OCI-LY1 (cell line): Measurements from ENCODE around the gene FST.
A peak's percentile ranks its signal among the peaks of the same experiment; 100 is the strongest.

Experiments used
- H2AFZ ChIP-seq: fragments of 200-600 bp; sonication (generic), shearing (Covaris generic); 2 replicates; pipeline ENCODE4 v1.6.0; 2014; ENCODE audit warnings: antibody characterized with exemption, mild to moderate bottlenecking, low read length
- H3F3A ChIP-seq: fragments of 200-600 bp; sonication (generic), shearing (Covaris generic); 2 replicates; pipeline ENCODE4 v1.6.0; 2014; ENCODE audit warnings: mild to moderate bottlenecking, antibody characterized with exemption, low read length, moderate library complexity; ENCODE audit not compliant: insufficient read depth
- H3K27ac ChIP-seq: fragments of 200-600 bp; sonication (generic); 2 replicates; pipeline ENCODE4 v1.5.1; 2014; ENCODE audit warnings: low read length, mixed run types, mild to moderate bottlenecking, low read depth; ENCODE audit not compliant: poor library complexity, severe bottlenecking
- H3K27me3 ChIP-seq: fragments of 200-600 bp; sonication (generic); 2 replicates; pipeline ENCODE4 v1.6.0; 2014; ENCODE audit warnings: antibody characterized with exemption, mild to moderate bottlenecking, low read length, moderate library complexity; ENCODE audit not compliant: insufficient read depth
- H3K36me3 ChIP-seq: fragments of 200-600 bp; sonication (generic); 2 replicates; pipeline ENCODE4 v1.6.1; 2014; ENCODE audit warnings: mild to moderate bottlenecking, antibody characterized with exemption, low read length, moderate library complexity, mixed read lengths; ENCODE audit not compliant: insufficient read depth
- H3K4me1 ChIP-seq: fragments of 200-600 bp; sonication (generic); 2 replicates; pipeline ENCODE4 v1.5.1; 2014; ENCODE audit warnings: mild to moderate bottlenecking, low read length, moderate library complexity; ENCODE audit not compliant: insufficient read depth, severe bottlenecking
- H3K4me2 ChIP-seq: fragments of 200-600 bp; sonication (generic), shearing (Covaris generic); 2 replicates; pipeline ENCODE4 v1.6.1; 2014; ENCODE audit warnings: low read length
- H3K4me3 ChIP-seq: fragments of 200-600 bp; sonication (generic); 2 replicates; pipeline ENCODE4 v1.5.1; 2014; ENCODE audit warnings: low read length, low read depth, mild to moderate bottlenecking, mixed read lengths; ENCODE audit not compliant: poor library complexity, severe bottlenecking
- H3K79me2 ChIP-seq: fragments of 200-600 bp; shearing (Covaris generic); 2 replicates; pipeline ENCODE4 v1.6.1; 2016; ENCODE audit warnings: mixed run types, low read length, mixed read lengths; ENCODE audit not compliant: insufficient read depth
- H3K9ac ChIP-seq: fragments of 200-600 bp; sonication (generic), shearing (Covaris generic); 2 replicates; pipeline ENCODE4 v1.6.1; 2014; ENCODE audit warnings: mild to moderate bottlenecking, low read length, mixed read lengths
- H3K9me2 ChIP-seq: fragments of 200-600 bp; sonication (generic), shearing (Covaris generic); 2 replicates; pipeline ENCODE4 v1.6.1; 2014; ENCODE audit warnings: low read depth, mild to moderate bottlenecking, low read length, mixed read lengths
- H3K9me3 ChIP-seq: fragments of 200-600 bp; shearing (Covaris generic); 2 replicates; pipeline ENCODE4 v1.6.1; 2014; ENCODE audit warnings: low read length, mixed read lengths
- H4K20me1 ChIP-seq: fragments of 200-600 bp; sonication (generic), shearing (Covaris generic); 2 replicates; pipeline ENCODE4 v1.6.0; 2016; ENCODE audit warnings: mild to moderate bottlenecking, low read length; ENCODE audit not compliant: insufficient read depth
- CTCF ChIP-seq: fragments of 200-600 bp; sonication (generic), shearing (Covaris generic); IDR thresholded peaks from 2 replicates; pipeline ENCODE4 v1.5.1; 2017; ENCODE audit warnings: mild to moderate bottlenecking, antibody characterized with exemption, low read length, moderate library complexity, mixed read lengths
- EZH2 ChIP-seq: fragments of 200-600 bp; sonication (generic), shearing (Covaris generic); IDR thresholded peaks from 2 replicates; pipeline ENCODE4 v1.8.0; 2017; ENCODE audit warnings: borderline replicate concordance, mixed run types, mild to moderate bottlenecking, antibody characterized with exemption, low read length, moderate library complexity, mixed read lengths

The FST gene

GRCh38 chr5:53479045-53479589 lies 1.3 kb upstream of the FST start:
- Histone ChIP-seq H2AFZ (no peak overlapping the region), H4K20me1 (no peaks in the 10 kb centered on the region), H3K9ac (no peak overlapping the region), H3K27me3 (no peaks in the 10 kb centered on the region), H3K4me2 (peak overlapping the region; percentile 65), H3K27ac (no peak overlapping the region), H3K9me2 (no peaks in the 10 kb centered on the region), H3K9me3 (no peaks in the 10 kb centered on the region), H3K4me1 (peaks cover 24% of the 10 kb centered on the region), H3K79me2 (no peaks in the 10 kb centered on the region), H3K36me3 (no peaks in the 10 kb centered on the region), H3K4me3 (peak overlapping the region; percentile 45), H3F3A (no peaks in the 10 kb centered on the region)
- TF ChIP-seq CTCF (no peak), EZH2 (no peak)

- Histone ChIP-seq H2AFZ (no peak overlapping the region), H3K79me2 (no peaks in the 10 kb centered on the region), H3K4me3 (no peak overlapping the region), H3K4me1 (peaks cover 24% of the 10 kb centered on the region), H3K27ac (no peak overlapping the region), H3K4me2 (no peak overlapping the region), H3K36me3 (no peaks in the 10 kb centered on the region), H3K9me3 (no peaks in the 10 kb centered on the region), H3K27me3 (no peaks in the 10 kb centered on the region), H3K9me2 (no peaks in the 10 kb centered on the region), H4K20me1 (no peaks in the 10 kb centered on the region), H3K9ac (no peak overlapping the region), H3F3A (no peaks in the 10 kb centered on the region)
- no peak for TF ChIP-seq CTCF
- TF ChIP-seq EZH2: no peak
Measured at GRCh38 chr5:53479590-53480415, 626 bp upstream of the FST start.

- Histone ChIP-seq H3K27me3 (no peaks in the 10 kb centered on the region), H3K9ac (peak overlapping the region; percentile 46), H2AFZ (peak overlapping the region; percentile 36; the same call in 1 of the 2 replicates), H3K4me2 (peak overlapping the region; percentile 64), H3K9me3 (no peaks in the 10 kb centered on the region), H3K27ac (no peak overlapping the region), H4K20me1 (no peaks in the 10 kb centered on the region), H3K36me3 (no peaks in the 10 kb centered on the region), H3K79me2 (no peaks in the 10 kb centered on the region), H3K4me1 (peaks cover 24% of the 10 kb centered on the region), H3K4me3 (peak overlapping the region; percentile 52), H3F3A (no peaks in the 10 kb centered on the region), H3K9me2 (no peaks in the 10 kb centered on the region)
- no peak for TF ChIP-seq CTCF
- no peak for TF ChIP-seq EZH2
Measured at GRCh38 chr5:53481159-53481886, 894 bp downstream of the FST start.
